ENCODE measurements around the gene SAMD4A.

DNA sequence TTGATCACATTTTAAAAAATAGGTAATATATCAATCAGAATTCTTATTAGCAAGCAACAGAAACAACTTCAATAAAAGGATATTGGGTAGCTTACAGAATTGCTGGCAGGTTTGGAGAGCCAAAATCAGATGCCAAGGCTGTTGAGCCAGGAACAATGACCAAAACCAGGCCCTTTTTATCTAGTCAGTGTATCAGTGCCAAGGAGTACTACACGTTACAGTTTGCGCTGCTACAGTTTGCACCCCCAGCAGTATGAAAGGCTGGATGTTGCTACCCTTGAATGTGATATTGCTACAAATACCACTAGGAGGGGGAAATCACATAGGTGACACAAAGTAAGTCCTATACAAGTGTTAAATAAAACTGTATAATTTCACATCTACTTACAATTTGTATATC lies 38.0 kb upstream of the SAMD4A start:
- TF ChIP-seq POLR2A (IDR thresholded peaks at IDR 0.05; ENCODE audit: low read length) (no peak), CHD2 (IDR thresholded peaks at IDR 0.05; ENCODE audit: low read length, partially characterized antibody) (no peak), JUNB (IDR thresholded peaks at IDR 0.05) (no peak), EHF (CRISPR knock-in tag; IDR thresholded peaks at IDR 0.05) (no peak)
- TF ChIP-seq, protein P1, sequence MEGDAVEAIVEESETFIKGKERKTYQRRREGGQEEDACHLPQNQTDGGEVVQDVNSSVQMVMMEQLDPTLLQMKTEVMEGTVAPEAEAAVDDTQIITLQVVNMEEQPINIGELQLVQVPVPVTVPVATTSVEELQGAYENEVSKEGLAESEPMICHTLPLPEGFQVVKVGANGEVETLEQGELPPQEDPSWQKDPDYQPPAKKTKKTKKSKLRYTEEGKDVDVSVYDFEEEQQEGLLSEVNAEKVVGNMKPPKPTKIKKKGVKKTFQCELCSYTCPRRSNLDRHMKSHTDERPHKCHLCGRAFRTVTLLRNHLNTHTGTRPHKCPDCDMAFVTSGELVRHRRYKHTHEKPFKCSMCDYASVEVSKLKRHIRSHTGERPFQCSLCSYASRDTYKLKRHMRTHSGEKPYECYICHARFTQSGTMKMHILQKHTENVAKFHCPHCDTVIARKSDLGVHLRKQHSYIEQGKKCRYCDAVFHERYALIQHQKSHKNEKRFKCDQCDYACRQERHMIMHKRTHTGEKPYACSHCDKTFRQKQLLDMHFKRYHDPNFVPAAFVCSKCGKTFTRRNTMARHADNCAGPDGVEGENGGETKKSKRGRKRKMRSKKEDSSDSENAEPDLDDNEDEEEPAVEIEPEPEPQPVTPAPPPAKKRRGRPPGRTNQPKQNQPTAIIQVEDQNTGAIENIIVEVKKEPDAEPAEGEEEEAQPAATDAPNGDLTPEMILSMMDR (IDR thresholded peaks at IDR 0.05), result no peak
- TF ChIP-seq, protein P2, sequence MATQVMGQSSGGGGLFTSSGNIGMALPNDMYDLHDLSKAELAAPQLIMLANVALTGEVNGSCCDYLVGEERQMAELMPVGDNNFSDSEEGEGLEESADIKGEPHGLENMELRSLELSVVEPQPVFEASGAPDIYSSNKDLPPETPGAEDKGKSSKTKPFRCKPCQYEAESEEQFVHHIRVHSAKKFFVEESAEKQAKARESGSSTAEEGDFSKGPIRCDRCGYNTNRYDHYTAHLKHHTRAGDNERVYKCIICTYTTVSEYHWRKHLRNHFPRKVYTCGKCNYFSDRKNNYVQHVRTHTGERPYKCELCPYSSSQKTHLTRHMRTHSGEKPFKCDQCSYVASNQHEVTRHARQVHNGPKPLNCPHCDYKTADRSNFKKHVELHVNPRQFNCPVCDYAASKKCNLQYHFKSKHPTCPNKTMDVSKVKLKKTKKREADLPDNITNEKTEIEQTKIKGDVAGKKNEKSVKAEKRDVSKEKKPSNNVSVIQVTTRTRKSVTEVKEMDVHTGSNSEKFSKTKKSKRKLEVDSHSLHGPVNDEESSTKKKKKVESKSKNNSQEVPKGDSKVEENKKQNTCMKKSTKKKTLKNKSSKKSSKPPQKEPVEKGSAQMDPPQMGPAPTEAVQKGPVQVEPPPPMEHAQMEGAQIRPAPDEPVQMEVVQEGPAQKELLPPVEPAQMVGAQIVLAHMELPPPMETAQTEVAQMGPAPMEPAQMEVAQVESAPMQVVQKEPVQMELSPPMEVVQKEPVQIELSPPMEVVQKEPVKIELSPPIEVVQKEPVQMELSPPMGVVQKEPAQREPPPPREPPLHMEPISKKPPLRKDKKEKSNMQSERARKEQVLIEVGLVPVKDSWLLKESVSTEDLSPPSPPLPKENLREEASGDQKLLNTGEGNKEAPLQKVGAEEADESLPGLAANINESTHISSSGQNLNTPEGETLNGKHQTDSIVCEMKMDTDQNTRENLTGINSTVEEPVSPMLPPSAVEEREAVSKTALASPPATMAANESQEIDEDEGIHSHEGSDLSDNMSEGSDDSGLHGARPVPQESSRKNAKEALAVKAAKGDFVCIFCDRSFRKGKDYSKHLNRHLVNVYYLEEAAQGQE (IDR thresholded peaks at IDR 0.05), result no peak

Measured in A549 (cell line).